ENCODE results near the gene FGD4. TPM values are rescaled to one million over a fixed set of nuclear protein-coding genes. Genes with fewer than 3 reads are reported as not detected.

The FGD4 gene
- total RNA-seq, 1 experiment from 2014 or later: 31.6 TPM

DNA sequence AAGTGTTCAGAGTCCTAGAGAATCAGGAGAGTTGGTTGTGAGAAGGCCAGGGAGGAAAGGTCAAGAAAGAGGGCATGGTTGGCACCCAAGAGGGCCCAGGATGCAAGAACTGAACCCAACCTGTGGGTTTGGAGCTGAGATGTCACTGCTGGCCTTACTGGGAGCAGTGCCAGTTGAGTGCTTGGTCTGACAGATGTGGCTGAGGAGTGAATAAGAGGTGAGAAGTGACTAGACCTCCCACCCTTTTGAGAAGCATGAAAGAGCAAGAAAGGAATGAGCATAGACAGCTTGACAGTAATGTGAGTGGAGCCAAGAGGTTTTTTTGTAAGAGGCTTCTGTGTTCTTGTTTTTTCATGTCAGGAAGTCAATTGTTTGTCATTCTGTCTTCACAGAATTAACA is 95.3 kb downstream of the FGD4 start:
- Mint-ChIP-seq H3K27ac (ENCODE audit: unreplicated experiment) (no peak overlapping the region), H3K27me3 (ENCODE audit: insufficient read depth, unreplicated experiment) (no peaks in the 10 kb centered on the region), H3K4me1 (ENCODE audit: low read depth, unreplicated experiment) (peaks cover 7% of the 10 kb centered on the region), H3K4me3 (ENCODE audit: unreplicated experiment) (no peak overlapping the region), H3K36me3 (ENCODE audit: insufficient read depth, unreplicated experiment) (no peaks in the 10 kb centered on the region), H3K9me3 (ENCODE audit: unreplicated experiment) (no peaks in the 10 kb centered on the region)
- no peaks in the 10 kb centered on the region for H3K36me3 ChIP-seq (ENCODE audit: control insufficient read depth, insufficient read depth, low read length)
- H3K4me3 ChIP-seq (ENCODE audit: low read depth, low read length): no peak overlapping the region
- BruUV-seq (replicated peaks): no TSS peak
- ChIA-PET CTCF (no interaction called here), POLR2A (no interaction called here)
- TF ChIP-seq CTCF (IDR thresholded peaks at IDR 0.05; ENCODE audit: insufficient read depth in 1 of 2, low read depth in 1 of 2, low read length in 1 of 2, severe bottlenecking in 1 of 2, unreplicated experiment in 1 of 2): no peak
- H3K9me3 ChIP-seq: no peaks in the 10 kb centered on the region
- intact Hi-C loops (cut with micrococcal nuclease; ENCODE audit: unreplicated experiment): no loop called here
- DNase-seq: no peak
- no peaks in the 10 kb centered on the region for H3K27me3 ChIP-seq (replicated peaks; ENCODE audit: control insufficient read depth, insufficient read depth, low read length)
- no peaks in the 10 kb centered on the region; the same call in 1 of the 2 replicates for H3K4me1 ChIP-seq

DNA sequence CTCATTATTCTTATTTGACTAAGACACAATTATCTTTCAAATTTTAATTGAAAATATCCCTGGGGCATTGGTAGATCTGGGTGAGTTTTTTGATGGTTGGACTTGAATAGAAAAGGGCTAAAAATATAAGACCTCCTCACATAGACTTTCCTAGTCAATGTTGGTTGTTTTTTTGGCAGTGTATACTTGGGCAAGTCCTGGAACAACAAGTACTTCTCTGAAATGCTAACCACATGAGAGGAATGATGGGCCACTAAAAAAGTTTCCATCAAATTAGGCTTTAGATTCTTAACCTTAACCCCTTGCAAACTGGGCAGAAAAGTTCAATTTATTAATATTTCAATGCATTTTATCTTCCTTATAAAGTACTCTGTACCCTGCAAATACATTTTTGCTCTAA is 97.6 kb downstream of the FGD4 start:
- Mint-ChIP-seq H3K4me3 (ENCODE audit: unreplicated experiment) (no peak overlapping the region), H3K9me3 (ENCODE audit: unreplicated experiment) (no peaks in the 10 kb centered on the region), H3K36me3 (ENCODE audit: insufficient read depth, unreplicated experiment) (peaks cover 3% of the 10 kb centered on the region), H3K27ac (ENCODE audit: unreplicated experiment) (no peak overlapping the region), H3K27me3 (ENCODE audit: insufficient read depth, unreplicated experiment) (no peaks in the 10 kb centered on the region), H3K4me1 (ENCODE audit: low read depth, unreplicated experiment) (peaks cover 17% of the 10 kb centered on the region)
- intact Hi-C loops (cut with micrococcal nuclease; ENCODE audit: unreplicated experiment): no loop called here
- POLR2A ChIA-PET: no interaction called here
- CTCF ChIA-PET: no interaction called here
- BruUV-seq (replicated peaks): no TSS peak
- no peaks in the 10 kb centered on the region for H3K36me3 ChIP-seq (ENCODE audit: control insufficient read depth, insufficient read depth, low read length)
- no peak overlapping the region for H3K4me3 ChIP-seq (ENCODE audit: low read depth, low read length)
- TF ChIP-seq CTCF (IDR thresholded peaks at IDR 0.05; ENCODE audit: insufficient read depth in 1 of 2, low read depth in 1 of 2, low read length in 1 of 2, severe bottlenecking in 1 of 2, unreplicated experiment in 1 of 2): no peak
- H3K4me1 ChIP-seq: peaks cover 14% of the 10 kb centered on the region
- H3K27me3 ChIP-seq (replicated peaks; ENCODE audit: control insufficient read depth, insufficient read depth, low read length): no peaks in the 10 kb centered on the region
- DNase-seq: no peak
- H3K9me3 ChIP-seq: no peaks in the 10 kb centered on the region

- no peak overlapping the region for H3K27ac Mint-ChIP-seq (ENCODE audit: unreplicated experiment)
- Histone ChIP-seq H3K4me3 (ENCODE audit: low read depth, low read length) (no peak overlapping the region), H3K9me3 (no peaks in the 10 kb centered on the region), H3K27me3 (replicated peaks; ENCODE audit: control insufficient read depth, insufficient read depth, low read length) (no peaks in the 10 kb centered on the region), H3K36me3 (ENCODE audit: control insufficient read depth, insufficient read depth, low read length) (no peaks in the 10 kb centered on the region), H3K4me1 (peaks cover 22% of the 10 kb centered on the region)
- H3K4me1 Mint-ChIP-seq (ENCODE audit: low read depth, unreplicated experiment): peaks cover 21% of the 10 kb centered on the region
- H3K9me3 Mint-ChIP-seq (ENCODE audit: unreplicated experiment): no peaks in the 10 kb centered on the region
- POLR2A ChIA-PET: no interaction called here
- no TSS peak for BruUV-seq (replicated peaks)
- intact Hi-C loops (cut with micrococcal nuclease; ENCODE audit: unreplicated experiment): no loop called here
- CTCF ChIA-PET: no interaction called here
- DNase-seq: no peak
- TF ChIP-seq CTCF (IDR thresholded peaks at IDR 0.05; ENCODE audit: insufficient read depth in 1 of 2, low read depth in 1 of 2, low read length in 1 of 2, severe bottlenecking in 1 of 2, unreplicated experiment in 1 of 2): no peak
- peaks cover 6% of the 10 kb centered on the region for H3K36me3 Mint-ChIP-seq (ENCODE audit: insufficient read depth, unreplicated experiment)
- no peaks in the 10 kb centered on the region for H3K27me3 Mint-ChIP-seq (ENCODE audit: insufficient read depth, unreplicated experiment)
- no peak overlapping the region for H3K4me3 Mint-ChIP-seq (ENCODE audit: unreplicated experiment)
These were observed 98.5 kb downstream of the FGD4 start for GRCh38 chr12:32497864-32498263.

Data from Caco-2 (cell line).